Endodermal cell (in vitro differentiated cells): ENCODE results near the gene PAPOLA. TPM values are rescaled to one million over a fixed set of nuclear protein-coding genes. Genes with fewer than 3 reads are reported as not detected.
A peak's percentile ranks its signal among the peaks of the same experiment; 100 is the strongest.

Experiments used
- DNase-seq: peaks from one replicate; pipeline ENCODE4 v3.0.0-alpha.2; 2017
- H3K27ac ChIP-seq: 2 replicates; pipeline ENCODE4 v1.5.1; 2013; ENCODE audit warnings: mild to moderate bottlenecking, low read depth, low read length, moderate library complexity
- H3K27me3 ChIP-seq: 2 replicates; pipeline ENCODE4 v1.6.1; 2013; ENCODE audit warnings: mild to moderate bottlenecking, low read length, moderate library complexity; ENCODE audit not compliant: insufficient read depth, control insufficient read depth, poor library complexity, severe bottlenecking
- H3K36me3 ChIP-seq: 2 replicates; pipeline ENCODE4 v1.7.0; 2013; ENCODE audit warnings: mild to moderate bottlenecking, low read length, moderate library complexity; ENCODE audit not compliant: control insufficient read depth, insufficient read depth
- H3K4me1 ChIP-seq: one replicate; pipeline ENCODE4 v1.7.0; 2013; ENCODE audit warnings: low read length; ENCODE audit not compliant: control insufficient read depth, insufficient read depth
- H3K4me3 ChIP-seq: 2 replicates; pipeline ENCODE4 v1.5.1; 2013; ENCODE audit warnings: mild to moderate bottlenecking, low read length, moderate library complexity
- H3K9ac ChIP-seq: 2 replicates; pipeline ENCODE4 v1.6.1; 2013; ENCODE audit warnings: mild to moderate bottlenecking, low read length, moderate library complexity; ENCODE audit not compliant: poor library complexity, severe bottlenecking; ENCODE audit errors: extremely low read depth
- H3K9me3 ChIP-seq: 2 replicates; pipeline ENCODE4 v1.6.1; 2013; ENCODE audit warnings: mild to moderate bottlenecking, low read length, moderate library complexity; ENCODE audit not compliant: control insufficient read depth
- H3K27ac Mint-ChIP-seq: 2 replicates; pipeline ENCODE4 v1.8.0; 2020; ENCODE audit warnings: mixed read lengths
- H3K27me3 Mint-ChIP-seq: 2 replicates; pipeline ENCODE4 v1.8.0; 2021; ENCODE audit warnings: mild to moderate bottlenecking, mixed read lengths; ENCODE audit not compliant: insufficient read depth
- H3K36me3 Mint-ChIP-seq: 2 replicates; pipeline ENCODE4 v1.8.0; 2020; ENCODE audit warnings: low read depth, mixed read lengths
- H3K4me1 Mint-ChIP-seq: 2 replicates; pipeline ENCODE4 v1.8.0; 2020; ENCODE audit warnings: mixed read lengths
- H3K4me3 Mint-ChIP-seq: 2 replicates; pipeline ENCODE4 v1.8.0; 2020; ENCODE audit warnings: mild to moderate bottlenecking, moderate library complexity, mixed read lengths
- H3K9me3 Mint-ChIP-seq: 2 replicates; pipeline ENCODE4 v1.8.0; 2020; ENCODE audit warnings: mild to moderate bottlenecking, mixed read lengths
- CTCF ChIP-seq: fragments of 200-600 bp; sonication (generic); conservative IDR thresholded peaks from 2 replicates; pipeline ENCODE4 v1.5.0; 2021; ENCODE audit warnings: antibody characterized with exemption, mild to moderate bottlenecking
- WGBS, 2 experiments: methylation state at CpG; one replicate each; pipeline versions ENCODE4 v1.1.5 to v1.1.7; 2013; ENCODE audit warnings: missing lambda C conversion rate in 2 of 2, mixed read lengths in 1 of 2; ENCODE audit not compliant: insufficient coverage in 1 of 2, insufficient read length in 1 of 2; 5-methylcytosine and 5-hydroxymethylcytosine counted together
- total RNA-seq, 2 donors: library from RNA; stranded (reverse); fragmentation: NEBNext Ultra II Directional in 1 of 2; extraction: Animal tissue kit (Norgen Biotek cat#: 25700) in 1 of 2; gene quantifications; 2 replicates in 1 of 2; 3 replicates in 1 of 2; pipeline ENCODE4 v1.2.1, GENCODE V29; 2021

The PAPOLA gene
- total RNA-seq, 2 donors from 2014 or later, result 218 to 225 TPM

- DNase-seq, result no peak
- Histone ChIP-seq H3K9ac (no peak overlapping the region), H3K9me3 (no peaks in the 10 kb centered on the region), H3K4me3 (no peak overlapping the region), H3K27me3 (no peaks in the 10 kb centered on the region), H3K4me1 (peaks cover 5% of the 10 kb centered on the region), H3K36me3 (no peaks in the 10 kb centered on the region), H3K27ac (no peak overlapping the region)
- no peak for TF ChIP-seq CTCF
- Mint-ChIP-seq H3K4me3 (no peak overlapping the region), H3K27ac (peak overlapping the region; percentile 66), H3K36me3 (no peaks in the 10 kb centered on the region), H3K4me1 (peaks cover 13% of the 10 kb centered on the region), H3K27me3 (peaks cover 3% of the 10 kb centered on the region), H3K9me3 (no peaks in the 10 kb centered on the region)
- WGBS, 2 experiments, result 89 to 93% methylated on average over 7 to 10 of the region's 10 CpGs
Measured at GRCh38 chr14:96479435-96480146, 22.6 kb upstream of the PAPOLA start.

- Mint-ChIP-seq H3K4me1 (peaks cover 3% of the 10 kb centered on the region), H3K9me3 (no peaks in the 10 kb centered on the region), H3K27ac (no peak overlapping the region), H3K27me3 (peaks cover 3% of the 10 kb centered on the region), H3K36me3 (no peaks in the 10 kb centered on the region), H3K4me3 (no peak overlapping the region)
- H3K9ac ChIP-seq, result no peak overlapping the region
- no peaks in the 10 kb centered on the region for H3K27me3 ChIP-seq
- no peak overlapping the region for H3K4me3 ChIP-seq
- H3K27ac ChIP-seq, result no peak overlapping the region
- no peak for TF ChIP-seq CTCF
- H3K36me3 ChIP-seq, result no peaks in the 10 kb centered on the region
- no peaks in the 10 kb centered on the region for H3K9me3 ChIP-seq
- H3K4me1 ChIP-seq, result no peaks in the 10 kb centered on the region
- no peak for DNase-seq
- 88 to 90% methylated on average over 3 to 4 of the region's 4 CpGs for WGBS, 2 experiments
Measured at GRCh38 chr14:96481731-96482314, 20.4 kb upstream of the PAPOLA start.

GRCh38 chr14:96482986-96483385, 19.2 kb upstream of the PAPOLA start:
- Histone ChIP-seq H3K4me3 (no peak overlapping the region), H3K36me3 (no peaks in the 10 kb centered on the region), H3K27me3 (no peaks in the 10 kb centered on the region), H3K27ac (no peak overlapping the region), H3K9ac (no peak overlapping the region), H3K9me3 (no peaks in the 10 kb centered on the region), H3K4me1 (no peaks in the 10 kb centered on the region)
- 88 to 89% methylated on average over 10 of the region's 10 CpGs for WGBS, 2 experiments
- TF ChIP-seq CTCF, result no peak
- no peaks in the 10 kb centered on the region for H3K9me3 Mint-ChIP-seq
- H3K27ac Mint-ChIP-seq, result no peak overlapping the region
- no peak overlapping the region for H3K4me3 Mint-ChIP-seq
- DNase-seq, result no peak
- peaks cover 3% of the 10 kb centered on the region for H3K4me1 Mint-ChIP-seq
- no peaks in the 10 kb centered on the region for H3K36me3 Mint-ChIP-seq
- peaks cover 3% of the 10 kb centered on the region for H3K27me3 Mint-ChIP-seq
